KMS-11 (cell line): Measurements from ENCODE around the gene RAD51B.
A peak's percentile ranks its signal among the peaks of the same experiment; 100 is the strongest.

ENCODE experiments used
- H2AFZ ChIP-seq: fragments of 200-600 bp; sonication (generic); 2 replicates; pipeline ENCODE4 v1.6.1; 2016; ENCODE audit warnings: antibody characterized with exemption, mixed run types, low read depth
- H3K27ac ChIP-seq: fragments of 200-600 bp; sonication (generic); 2 replicates; pipeline ENCODE4 v1.6.1; 2016; ENCODE audit warnings: mild to moderate bottlenecking, mixed run types
- H3K27me3 ChIP-seq: fragments of 200-600 bp; sonication (generic); 2 replicates; pipeline ENCODE4 v1.6.1; 2017; ENCODE audit warnings: mild to moderate bottlenecking, low read depth, mixed run types, moderate library complexity; ENCODE audit not compliant: insufficient read depth
- H3K36me3 ChIP-seq: fragments of 200-600 bp; sonication (generic); 2 replicates; pipeline ENCODE4 v1.6.1; 2017; ENCODE audit warnings: mild to moderate bottlenecking, mixed run types; ENCODE audit not compliant: insufficient read depth
- H3K4me1 ChIP-seq: fragments of 200-600 bp; sonication (generic); 2 replicates; pipeline ENCODE4 v1.6.1; 2016; ENCODE audit warnings: mild to moderate bottlenecking, low read depth, mixed run types; ENCODE audit not compliant: poor library complexity, severe bottlenecking
- H3K4me2 ChIP-seq: fragments of 200-600 bp; sonication (generic); 2 replicates; pipeline ENCODE4 v1.7.0; 2016; ENCODE audit warnings: mild to moderate bottlenecking, mixed run types
- H3K4me3 ChIP-seq: fragments of 200-600 bp; sonication (generic); IDR thresholded peaks from 2 replicates; pipeline ENCODE4 v1.6.1; 2017; ENCODE audit warnings: low read depth, low read length, mixed read lengths; ENCODE audit not compliant: insufficient read depth
- H3K79me2 ChIP-seq: fragments of 200-600 bp; sonication (generic); 2 replicates; pipeline ENCODE4 v1.6.1; 2016; ENCODE audit warnings: low read depth, mixed run types; ENCODE audit not compliant: insufficient read depth
- H3K9ac ChIP-seq: fragments of 200-600 bp; sonication (generic); 2 replicates; pipeline ENCODE4 v1.6.1; 2016; ENCODE audit warnings: mild to moderate bottlenecking, mixed run types
- H4K20me1 ChIP-seq: fragments of 200-600 bp; sonication (generic); 2 replicates; pipeline ENCODE4 v1.6.1; 2016; ENCODE audit warnings: mild to moderate bottlenecking, mixed run types; ENCODE audit not compliant: insufficient read depth
- TF ChIP-seq, protein P1 (sequence below): fragments of 200-600 bp; sonication (generic); conservative IDR thresholded peaks from 2 replicates; pipeline ENCODE4 v1.6.1; 2017; ENCODE audit warnings: low read depth, mild to moderate bottlenecking, antibody characterized with exemption, low read length, moderate library complexity, mixed read lengths

The RAD51B gene

DNA sequence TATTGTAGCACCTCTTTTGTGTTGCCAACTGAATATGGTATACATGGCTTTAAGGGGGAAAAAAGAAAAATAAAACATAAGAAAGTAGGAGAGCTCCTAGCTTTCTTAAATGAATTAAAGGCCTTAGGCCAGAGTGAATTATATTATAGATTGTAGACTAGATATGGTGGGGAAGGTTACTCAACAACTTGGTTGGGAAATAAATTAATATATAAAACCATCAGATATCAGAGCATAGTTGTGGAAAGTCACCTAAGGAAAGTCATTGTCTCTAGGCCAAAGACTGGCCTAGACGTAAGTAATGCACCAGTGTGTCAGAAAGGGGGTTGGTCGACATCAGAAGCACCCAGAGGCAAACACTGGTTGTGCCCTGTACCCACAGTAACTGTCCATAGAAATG, 391.8 kb downstream of the RAD51B start:
- H3K9ac ChIP-seq = no peak overlapping the region
- peaks cover 80% of the 10 kb centered on the region for H3K4me1 ChIP-seq
- no peaks in the 10 kb centered on the region for H4K20me1 ChIP-seq
- no peak overlapping the region for H3K4me3 ChIP-seq
- TF ChIP-seq, protein P1, sequence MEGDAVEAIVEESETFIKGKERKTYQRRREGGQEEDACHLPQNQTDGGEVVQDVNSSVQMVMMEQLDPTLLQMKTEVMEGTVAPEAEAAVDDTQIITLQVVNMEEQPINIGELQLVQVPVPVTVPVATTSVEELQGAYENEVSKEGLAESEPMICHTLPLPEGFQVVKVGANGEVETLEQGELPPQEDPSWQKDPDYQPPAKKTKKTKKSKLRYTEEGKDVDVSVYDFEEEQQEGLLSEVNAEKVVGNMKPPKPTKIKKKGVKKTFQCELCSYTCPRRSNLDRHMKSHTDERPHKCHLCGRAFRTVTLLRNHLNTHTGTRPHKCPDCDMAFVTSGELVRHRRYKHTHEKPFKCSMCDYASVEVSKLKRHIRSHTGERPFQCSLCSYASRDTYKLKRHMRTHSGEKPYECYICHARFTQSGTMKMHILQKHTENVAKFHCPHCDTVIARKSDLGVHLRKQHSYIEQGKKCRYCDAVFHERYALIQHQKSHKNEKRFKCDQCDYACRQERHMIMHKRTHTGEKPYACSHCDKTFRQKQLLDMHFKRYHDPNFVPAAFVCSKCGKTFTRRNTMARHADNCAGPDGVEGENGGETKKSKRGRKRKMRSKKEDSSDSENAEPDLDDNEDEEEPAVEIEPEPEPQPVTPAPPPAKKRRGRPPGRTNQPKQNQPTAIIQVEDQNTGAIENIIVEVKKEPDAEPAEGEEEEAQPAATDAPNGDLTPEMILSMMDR = no peak
- no peaks in the 10 kb centered on the region for H3K79me2 ChIP-seq
- H3K36me3 ChIP-seq = no peaks in the 10 kb centered on the region
- no peaks in the 10 kb centered on the region for H3K27me3 ChIP-seq
- H2AFZ ChIP-seq = no peak overlapping the region
- H3K27ac ChIP-seq = peak overlapping the region; percentile 63
- peak overlapping the region; percentile 41; the same call in 1 of the 2 replicates for H3K4me2 ChIP-seq

DNA sequence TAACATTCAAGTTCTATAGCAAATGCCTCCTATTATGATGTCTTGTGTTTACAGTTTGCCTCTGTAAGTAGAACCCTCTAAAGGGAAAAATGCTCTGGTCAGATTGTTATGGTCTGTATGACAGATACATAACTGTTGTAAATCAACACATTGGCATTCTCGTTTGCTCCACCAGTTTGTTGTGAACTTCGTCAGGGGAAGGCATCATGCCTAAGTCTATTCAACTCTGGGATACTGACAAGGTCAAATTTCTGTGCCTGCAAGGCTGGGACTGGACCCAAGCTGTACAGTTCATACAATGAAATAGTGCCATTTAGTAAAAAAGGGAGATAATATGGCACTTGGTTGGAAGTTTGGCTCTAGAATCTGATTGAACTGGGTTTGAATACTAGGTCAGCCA, 392.3 kb downstream of the RAD51B start:
- Histone ChIP-seq H3K9ac (no peak overlapping the region), H3K79me2 (no peaks in the 10 kb centered on the region), H4K20me1 (no peaks in the 10 kb centered on the region), H3K27ac (no peak overlapping the region), H3K36me3 (no peaks in the 10 kb centered on the region), H3K4me2 (peak overlapping the region; percentile 41; the same call in 1 of the 2 replicates), H3K4me3 (no peak overlapping the region), H3K27me3 (no peaks in the 10 kb centered on the region), H2AFZ (no peak overlapping the region), H3K4me1 (peaks cover 80% of the 10 kb centered on the region)
- TF ChIP-seq, protein P1 = no peak

GRCh38 chr14:68212361-68212760, 392.8 kb downstream of the RAD51B start:
- Histone ChIP-seq H3K79me2 (no peaks in the 10 kb centered on the region), H3K4me1 (peaks cover 76% of the 10 kb centered on the region), H3K9ac (no peak overlapping the region), H3K4me3 (no peak overlapping the region), H3K4me2 (peak overlapping the region; percentile 41; the same call in 1 of the 2 replicates), H2AFZ (no peak overlapping the region), H3K27me3 (no peaks in the 10 kb centered on the region), H3K27ac (no peak overlapping the region), H4K20me1 (no peaks in the 10 kb centered on the region), H3K36me3 (no peaks in the 10 kb centered on the region)
- TF ChIP-seq, protein P1 = no peak

DNA sequence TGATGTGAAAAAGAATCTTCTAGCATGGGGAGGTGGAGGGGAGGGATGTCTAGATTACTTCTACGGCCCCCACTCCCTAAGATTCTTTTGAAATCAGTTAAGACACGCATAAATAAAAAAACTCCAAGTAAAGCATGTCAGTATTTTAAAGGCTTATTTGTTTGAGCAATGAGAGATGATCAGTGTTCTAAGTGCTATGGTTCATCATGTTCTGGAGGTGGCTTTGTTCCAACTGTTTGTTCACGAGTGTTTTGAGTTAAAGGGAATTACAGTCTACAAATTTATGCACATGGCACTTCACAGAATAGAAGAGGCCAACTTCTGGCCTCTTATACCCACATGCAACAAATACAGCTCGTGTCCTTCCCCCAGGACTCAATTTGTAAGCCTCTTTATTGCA, 394.9 kb downstream of the RAD51B start:
- H4K20me1 ChIP-seq = no peaks in the 10 kb centered on the region
- H3K4me3 ChIP-seq = no peak overlapping the region
- H3K79me2 ChIP-seq = no peaks in the 10 kb centered on the region
- H3K27ac ChIP-seq = no peak overlapping the region
- H3K4me2 ChIP-seq = no peak overlapping the region
- H3K27me3 ChIP-seq = no peaks in the 10 kb centered on the region
- H3K4me1 ChIP-seq = peaks cover 56% of the 10 kb centered on the region
- TF ChIP-seq, protein P1 = no peak
- H3K9ac ChIP-seq = no peak overlapping the region
- no peak overlapping the region for H2AFZ ChIP-seq
- H3K36me3 ChIP-seq = no peaks in the 10 kb centered on the region
